ENCODE measurements around the gene SORCS2.

Gene SORCS2

GRCh38 chr4:7400671-7401298 is 208.4 kb downstream of the SORCS2 start:
- no peak for TF ChIP-seq CTCF (conservative IDR thresholded peaks at IDR 0.05)

GRCh38 chr4:7402526-7402925 is 210.2 kb downstream of the SORCS2 start:
- no peak overlapping the region for H3K27ac ChIP-seq
- no peak for TF ChIP-seq CTCF (conservative IDR thresholded peaks at IDR 0.05)

More at GRCh38 chr4:7400671-7401298, 208.4 kb downstream of the SORCS2 start:
- H3K27ac ChIP-seq, result no peak overlapping the region

GRCh38 chr4:7403001-7403400 is 210.7 kb downstream of the SORCS2 start:
- no peak overlapping the region for H3K27ac ChIP-seq
- no peak for TF ChIP-seq CTCF (conservative IDR thresholded peaks at IDR 0.05)

GRCh38 chr4:7408166-7408565 is 215.8 kb downstream of the SORCS2 start:
- no peak for TF ChIP-seq CTCF (conservative IDR thresholded peaks at IDR 0.05)
- no peak overlapping the region for H3K27ac ChIP-seq

- no peak for TF ChIP-seq CTCF (conservative IDR thresholded peaks at IDR 0.05)
- H3K27ac ChIP-seq, result no peak overlapping the region
Measured at GRCh38 chr4:7410446-7410845, 218.1 kb downstream of the SORCS2 start.

GRCh38 chr4:7411491-7411890 is 219.2 kb downstream of the SORCS2 start:
- no peak for TF ChIP-seq CTCF (conservative IDR thresholded peaks at IDR 0.05)
- H3K27ac ChIP-seq, result no peak overlapping the region

GRCh38 chr4:7411896-7412553 is 219.7 kb downstream of the SORCS2 start:
- no peak for TF ChIP-seq CTCF (conservative IDR thresholded peaks at IDR 0.05)
- no peak overlapping the region for H3K27ac ChIP-seq
